ENCODE measurements around the gene NUPR1. TPM values are rescaled to one million over a fixed set of nuclear protein-coding genes. Genes with fewer than 3 reads are reported as not detected.
A peak's percentile ranks its signal among the peaks of the same experiment; 100 is the strongest.

NUPR1 gene
- total and polyA plus RNA-seq, 12 donors = 16.7 to 74.4 (median 33.1) TPM

DNA sequence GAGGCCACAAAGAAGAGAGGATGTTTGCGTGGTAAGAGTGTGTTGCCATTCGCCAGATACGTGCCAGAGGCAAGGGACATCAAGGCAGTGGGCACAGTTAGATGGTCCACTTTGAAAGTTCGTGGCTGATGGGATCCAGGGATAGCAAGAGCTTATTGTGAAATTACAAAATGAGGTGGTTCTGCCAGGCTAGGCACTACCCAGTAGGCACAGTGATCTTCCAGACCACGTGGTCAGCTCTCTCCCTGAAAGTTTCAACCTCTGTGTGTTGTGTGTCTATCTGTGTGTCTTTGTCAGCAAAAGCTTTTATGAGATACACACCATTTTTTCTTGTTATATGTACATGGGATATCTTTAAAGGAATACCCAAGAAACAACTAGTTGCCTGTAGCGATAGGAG, 24.4 kb upstream of the NUPR1 start:
- no peak overlapping the region for H3K4me3 ChIP-seq
- no peak overlapping the region for H3K27ac ChIP-seq
- H3K9me3 ChIP-seq = peaks cover 0 to 17% (median 0%) of the 10 kb centered on the region in 11 donors
- H3K27me3 ChIP-seq = no peaks in the 10 kb centered on the region
- peaks cover 0 to 21% (median 4%) of the 10 kb centered on the region in 9 donors for H3K36me3 ChIP-seq
- 93 to 96% methylated on average over 6 of the region's 6 CpGs for WGBS, 2 donors
- peaks cover 4 to 17% (median 11%) of the 10 kb centered on the region in 9 donors for H3K4me1 ChIP-seq
- TF ChIP-seq, protein P1, sequence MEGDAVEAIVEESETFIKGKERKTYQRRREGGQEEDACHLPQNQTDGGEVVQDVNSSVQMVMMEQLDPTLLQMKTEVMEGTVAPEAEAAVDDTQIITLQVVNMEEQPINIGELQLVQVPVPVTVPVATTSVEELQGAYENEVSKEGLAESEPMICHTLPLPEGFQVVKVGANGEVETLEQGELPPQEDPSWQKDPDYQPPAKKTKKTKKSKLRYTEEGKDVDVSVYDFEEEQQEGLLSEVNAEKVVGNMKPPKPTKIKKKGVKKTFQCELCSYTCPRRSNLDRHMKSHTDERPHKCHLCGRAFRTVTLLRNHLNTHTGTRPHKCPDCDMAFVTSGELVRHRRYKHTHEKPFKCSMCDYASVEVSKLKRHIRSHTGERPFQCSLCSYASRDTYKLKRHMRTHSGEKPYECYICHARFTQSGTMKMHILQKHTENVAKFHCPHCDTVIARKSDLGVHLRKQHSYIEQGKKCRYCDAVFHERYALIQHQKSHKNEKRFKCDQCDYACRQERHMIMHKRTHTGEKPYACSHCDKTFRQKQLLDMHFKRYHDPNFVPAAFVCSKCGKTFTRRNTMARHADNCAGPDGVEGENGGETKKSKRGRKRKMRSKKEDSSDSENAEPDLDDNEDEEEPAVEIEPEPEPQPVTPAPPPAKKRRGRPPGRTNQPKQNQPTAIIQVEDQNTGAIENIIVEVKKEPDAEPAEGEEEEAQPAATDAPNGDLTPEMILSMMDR (IDR thresholded peaks at IDR 0.05) = no peak
- no peak for ATAC-seq
- intact Hi-C loops (cut with DNase I) = no loop called here
- no peak for DNase-seq

GRCh38 chr16:28562199-28562598, 23.4 kb upstream of the NUPR1 start:
- Histone ChIP-seq H3K4me3 (no peak overlapping the region), H3K4me1 (peaks cover 4 to 17% (median 11%) of the 10 kb centered on the region in 9 donors), H3K9me3 (peaks cover 0 to 11% (median 0%) of the 10 kb centered on the region in 11 donors), H3K27me3 (no peaks in the 10 kb centered on the region), H3K36me3 (peaks cover 0 to 31% (median 5%) of the 10 kb centered on the region in 9 donors), H3K27ac (peak overlapping the region in 2 of 10 donors; percentile 25 to 35)
- WGBS, 2 donors = 94 to 96% methylated on average over 4 of the region's 4 CpGs
- intact Hi-C loops (cut with DNase I) = no loop called here
- TF ChIP-seq, protein P1 (IDR thresholded peaks at IDR 0.05) = no peak
- DNase-seq (no peak), ATAC-seq (peak in 1 of 8 donors; percentile 15)

DNA sequence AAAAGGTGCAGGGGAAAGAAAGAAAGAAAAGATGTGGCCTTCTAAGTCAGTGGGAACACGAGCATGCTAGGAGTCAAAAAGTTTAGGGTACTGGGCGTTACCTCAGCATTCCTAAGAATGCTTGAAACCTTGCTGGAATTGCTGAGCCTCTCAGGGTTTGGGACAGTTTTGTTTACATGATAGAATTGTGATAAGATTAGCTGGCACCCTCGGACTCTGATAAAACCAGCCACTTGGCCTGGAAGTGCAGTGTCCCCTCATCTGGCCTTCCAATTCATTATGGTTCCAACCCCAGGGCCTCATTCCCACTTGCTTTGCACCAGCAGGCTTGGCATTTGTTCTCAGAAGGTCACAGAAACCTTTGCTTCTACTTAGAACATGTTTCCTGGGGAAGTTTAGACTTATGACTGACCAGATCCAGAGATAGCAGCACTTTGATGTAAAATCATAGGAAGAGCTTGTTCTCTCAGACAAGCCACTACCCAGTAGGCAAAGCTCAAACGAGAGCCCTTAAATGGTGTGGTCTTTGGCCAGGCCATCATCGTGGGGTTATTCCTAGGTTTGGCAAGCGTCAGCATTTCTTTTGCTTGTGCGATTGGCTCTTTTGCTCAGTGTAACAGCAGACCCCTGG, 22.9 kb upstream of the NUPR1 start:
- intact Hi-C loops (cut with DNase I) = no loop called here
- Histone ChIP-seq H3K9me3 (peaks cover 0 to 6% (median 0%) of the 10 kb centered on the region in 11 donors), H3K27me3 (no peaks in the 10 kb centered on the region), H3K27ac (peak overlapping the region in 2 of 10 donors; percentile 25 to 35), H3K4me1 (peaks cover 4 to 17% (median 13%) of the 10 kb centered on the region in 9 donors), H3K4me3 (no peak overlapping the region), H3K36me3 (peaks cover 0 to 35% (median 7%) of the 10 kb centered on the region in 9 donors)
- TF ChIP-seq, protein P1 (IDR thresholded peaks at IDR 0.05) = no peak
- ATAC-seq (peak in 6 of 8 donors; percentile 6 to 49 (median 44)), DNase-seq (no peak)
- 52 to 53% methylated on average over 7 of the region's 7 CpGs for WGBS, 2 donors

GRCh38 chr16:28558456-28558855, 19.7 kb upstream of the NUPR1 start:
- TF ChIP-seq, protein P1 (IDR thresholded peaks at IDR 0.05) = no peak
- Histone ChIP-seq H3K9me3 (no peaks in the 10 kb centered on the region), H3K36me3 (peaks cover 0 to 40% (median 7%) of the 10 kb centered on the region in 9 donors), H3K27me3 (no peaks in the 10 kb centered on the region), H3K4me1 (peaks cover 12 to 36% (median 23%) of the 10 kb centered on the region in 9 donors), H3K4me3 (no peak overlapping the region), H3K27ac (no peak overlapping the region)
- DNase-seq = no peak
- WGBS, 2 donors = 74 to 85% methylated on average over 3 of the region's 3 CpGs
- no peak for ATAC-seq
- intact Hi-C loops (cut with DNase I) = loop anchor here in 1 of 10 donors (10.0 kb wide), 2 partner anchors 64 to 386 kb away; partner anchors contain the start of genes APOBR and CLN3
